Measurements from ENCODE around the gene NID1. TPM values are rescaled to one million over a fixed set of nuclear protein-coding genes. Genes with fewer than 3 reads are reported as not detected.

NID1 gene
- polyA plus RNA-seq, 1 donor (not counting 4 experiments of a cell fraction or from before 2014, with no cell fraction given), result 1.8 TPM

- Histone ChIP-seq H3K9me3 (ENCODE audit: control insufficient read depth, low read depth, low read length) (no peaks in the 10 kb centered on the region), H3K9me1 (ENCODE audit: control insufficient read depth, extremely low read depth, insufficient read depth, low read length) (no peaks in the 10 kb centered on the region), H3K4me2 (ENCODE audit: control insufficient read depth, extremely low read depth, insufficient read depth, low read depth, low read length) (no peak overlapping the region), H4K20me1 (ENCODE audit: control insufficient read depth, extremely low read depth, insufficient read depth, low read length) (no peaks in the 10 kb centered on the region), H3K27me3 (ENCODE audit: control insufficient read depth, extremely low read depth, insufficient read depth, low read length) (no peaks in the 10 kb centered on the region), H3K36me3 (ENCODE audit: control insufficient read depth in 2 of 2, extremely low read depth in 1 of 2, insufficient read depth in 2 of 2, low read length in 2 of 2) (no peaks in the 10 kb centered on the region), H2AFZ (ENCODE audit: control insufficient read depth, low read length) (no peak overlapping the region), H3K4me3 (ENCODE audit: control insufficient read depth in 2 of 3, extremely low read depth in 1 of 3, insufficient read depth in 2 of 3, low read depth in 1 of 3, low read length in 3 of 3) (no peak overlapping the region), H3K27ac (ENCODE audit: control insufficient read depth, insufficient read depth, low read length) (no peak overlapping the region), H3K9ac (ENCODE audit: control insufficient read depth, extremely low read depth, insufficient read depth, low read length) (no peak overlapping the region), H3K79me2 (ENCODE audit: control insufficient read depth, insufficient read depth, low read length) (no peaks in the 10 kb centered on the region), H3K4me1 (ENCODE audit: control insufficient read depth, extremely low read depth, insufficient read depth, low read length) (peaks cover 26% of the 10 kb centered on the region)
- TF ChIP-seq CTCF (optimal IDR thresholded peaks at IDR 0.05 in 1 of 3, IDR thresholded peaks at IDR 0.05 in 1 of 3, conservative IDR thresholded peaks at IDR 0.05 in 1 of 3; ENCODE audit: extremely low read depth in 1 of 3, insufficient read depth in 2 of 3, low read length in 3 of 3) (no peak), EZH2 (IDR thresholded peaks at IDR 0.05; ENCODE audit: low read length) (no peak)
- FAIRE-seq (no peak), DNase-seq (ENCODE audit: low read depth, low spot score) (no peak)
- dilution Hi-C loops (cut with MboI; ENCODE audit: extremely low pct_ligation_motif_present, low sequenced_read_pairs), result no loop called here
These were observed 67.0 kb downstream of the NID1 start for GRCh38 chr1:235997931-235998330.

- DNase-seq (ENCODE audit: low read depth, low spot score) (no peak), FAIRE-seq (no peak)
- no peak overlapping the region for H2AFZ ChIP-seq (ENCODE audit: control insufficient read depth, low read length)
- H3K79me2 ChIP-seq (ENCODE audit: control insufficient read depth, insufficient read depth, low read length), result no peaks in the 10 kb centered on the region
- no peak overlapping the region for H3K27ac ChIP-seq (ENCODE audit: control insufficient read depth, insufficient read depth, low read length)
- H3K4me2 ChIP-seq (ENCODE audit: control insufficient read depth, extremely low read depth, insufficient read depth, low read depth, low read length), result no peak overlapping the region
- H4K20me1 ChIP-seq (ENCODE audit: control insufficient read depth, extremely low read depth, insufficient read depth, low read length), result no peaks in the 10 kb centered on the region
- H3K4me1 ChIP-seq (ENCODE audit: control insufficient read depth, extremely low read depth, insufficient read depth, low read length), result peaks cover 26% of the 10 kb centered on the region
- H3K9me1 ChIP-seq (ENCODE audit: control insufficient read depth, extremely low read depth, insufficient read depth, low read length), result no peaks in the 10 kb centered on the region
- H3K9me3 ChIP-seq (ENCODE audit: control insufficient read depth, low read depth, low read length), result no peaks in the 10 kb centered on the region
- no peaks in the 10 kb centered on the region for H3K36me3 ChIP-seq (ENCODE audit: control insufficient read depth in 2 of 2, extremely low read depth in 1 of 2, insufficient read depth in 2 of 2, low read length in 2 of 2)
- TF ChIP-seq EZH2 (IDR thresholded peaks at IDR 0.05; ENCODE audit: low read length), result no peak
- no peak for TF ChIP-seq CTCF (optimal IDR thresholded peaks at IDR 0.05 in 1 of 3, IDR thresholded peaks at IDR 0.05 in 1 of 3, conservative IDR thresholded peaks at IDR 0.05 in 1 of 3; ENCODE audit: extremely low read depth in 1 of 3, insufficient read depth in 2 of 3, low read length in 3 of 3)
- no peak overlapping the region for H3K9ac ChIP-seq (ENCODE audit: control insufficient read depth, extremely low read depth, insufficient read depth, low read length)
- dilution Hi-C loops (cut with MboI; ENCODE audit: extremely low pct_ligation_motif_present, low sequenced_read_pairs), result no loop called here
- no peak overlapping the region for H3K4me3 ChIP-seq (ENCODE audit: control insufficient read depth in 2 of 3, extremely low read depth in 1 of 3, insufficient read depth in 2 of 3, low read depth in 1 of 3, low read length in 3 of 3)
- H3K27me3 ChIP-seq (ENCODE audit: control insufficient read depth, extremely low read depth, insufficient read depth, low read length), result no peaks in the 10 kb centered on the region
These were observed 67.8 kb downstream of the NID1 start for GRCh38 chr1:235997049-235997448.

Data from keratinocyte (primary cell).